Astrocyte of the cerebellum (primary cell): ENCODE data around the gene PARVB.

Source experiments
- DNase-seq: peaks from one replicate; pipeline ENCODE4 v3.0.0-alpha.2; 2011; ENCODE audit warnings: low read depth
- H3K4me3 ChIP-seq: 2 replicates; pipeline ENCODE4 v1.5.1; 2011; ENCODE audit warnings: mild to moderate bottlenecking, low read depth, low read length, moderate library complexity
- CTCF ChIP-seq: IDR thresholded peaks from 2 replicates; pipeline ENCODE4 v1.5.1; 2012; ENCODE audit warnings: low read length, low read depth, moderate library complexity, mild to moderate bottlenecking; ENCODE audit errors: missing control alignments
- in situ Hi-C: cut with HindIII; loops from 2 replicates; pipeline ENCODE4 v1.10.0; 2017; ENCODE audit warnings: low sequenced_read_pairs

The PARVB gene

GRCh38 chr22:44165286-44165874, 141.3 kb downstream of the PARVB start:
- no peak overlapping the region for H3K4me3 ChIP-seq
- DNase-seq = no peak
- no peak for TF ChIP-seq CTCF
- in situ Hi-C loops = no loop called here

- DNase-seq = no peak
- TF ChIP-seq CTCF = no peak
- H3K4me3 ChIP-seq = no peak overlapping the region
- in situ Hi-C loops = no loop called here
These were observed 142.6 kb downstream of the PARVB start for GRCh38 chr22:44166498-44167276.

GRCh38 chr22:44167501-44167900, 143.4 kb downstream of the PARVB start:
- TF ChIP-seq CTCF = no peak
- in situ Hi-C loops = no loop called here
- no peak for DNase-seq
- no peak overlapping the region for H3K4me3 ChIP-seq

- in situ Hi-C loops = no loop called here
- TF ChIP-seq CTCF = no peak
- H3K4me3 ChIP-seq = no peak overlapping the region
- DNase-seq = no peak
These were observed 144.1 kb downstream of the PARVB start for GRCh38 chr22:44168206-44168605.

GRCh38 chr22:44170470-44170869, 146.4 kb downstream of the PARVB start:
- DNase-seq = no peak
- TF ChIP-seq CTCF = no peak
- in situ Hi-C loops = no loop called here
- no peak overlapping the region for H3K4me3 ChIP-seq

- in situ Hi-C loops = no loop called here
- H3K4me3 ChIP-seq = no peak overlapping the region
- no peak for DNase-seq
- TF ChIP-seq CTCF = no peak
These were observed 147.5 kb downstream of the PARVB start for GRCh38 chr22:44171561-44171960.
